GM10847 (cell line): ENCODE results near the gene TAGLN2.

Source experiments
- POLR2A ChIP-seq: IDR thresholded peaks from 2 replicates; pipeline ENCODE4 v1.6.1; 2011; ENCODE audit not compliant: insufficient read length; ENCODE audit errors: extremely low read depth

TAGLN2 gene

DNA sequence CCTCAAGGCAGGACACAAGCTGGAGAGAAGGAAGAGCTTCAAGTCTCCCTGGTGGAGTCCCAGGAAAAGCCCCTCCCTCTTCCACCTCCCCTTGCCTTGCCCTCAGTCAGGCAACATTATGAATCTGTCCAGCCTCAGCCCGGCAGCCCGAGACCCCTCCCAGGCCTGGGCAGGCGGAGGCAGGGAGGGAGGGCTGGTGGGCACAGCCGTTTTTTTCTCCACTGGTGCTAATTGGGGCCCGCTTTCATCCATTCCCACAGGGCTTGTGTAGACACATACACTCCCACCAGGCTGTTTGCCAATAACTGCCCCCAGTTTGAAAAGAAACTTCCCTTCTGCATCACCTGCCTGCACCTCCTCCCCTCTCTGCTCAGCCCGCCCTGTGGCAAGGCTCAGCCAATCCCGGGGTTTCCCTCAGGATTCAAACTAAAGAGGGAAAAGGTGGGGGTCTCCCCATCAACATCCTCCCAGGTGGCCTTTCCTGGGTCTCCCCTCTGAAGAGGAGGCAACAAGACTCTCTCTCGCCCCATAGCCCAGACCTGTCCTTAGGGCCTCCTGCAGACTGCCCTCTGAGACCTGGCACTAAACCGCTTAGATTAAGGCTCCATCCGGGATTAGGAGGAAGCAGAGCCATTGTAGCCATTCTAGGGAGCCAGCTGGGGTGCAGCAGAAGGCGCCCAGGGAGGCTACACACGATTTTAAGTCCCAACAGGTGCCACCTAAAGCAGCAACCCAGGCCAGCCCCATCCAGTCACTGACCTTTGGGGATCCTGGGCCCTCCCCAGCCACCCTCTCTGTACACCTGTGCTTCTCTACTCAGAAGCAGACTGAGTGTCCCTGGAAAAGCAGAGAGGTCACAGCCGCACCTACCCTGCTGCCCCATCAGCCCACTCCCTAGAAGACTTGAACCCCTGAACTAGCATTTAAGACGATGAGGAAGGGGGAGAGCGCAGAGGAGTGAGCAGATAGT, 16.6 kb upstream of the TAGLN2 start:
- TF ChIP-seq POLR2A, result no peak

DNA sequence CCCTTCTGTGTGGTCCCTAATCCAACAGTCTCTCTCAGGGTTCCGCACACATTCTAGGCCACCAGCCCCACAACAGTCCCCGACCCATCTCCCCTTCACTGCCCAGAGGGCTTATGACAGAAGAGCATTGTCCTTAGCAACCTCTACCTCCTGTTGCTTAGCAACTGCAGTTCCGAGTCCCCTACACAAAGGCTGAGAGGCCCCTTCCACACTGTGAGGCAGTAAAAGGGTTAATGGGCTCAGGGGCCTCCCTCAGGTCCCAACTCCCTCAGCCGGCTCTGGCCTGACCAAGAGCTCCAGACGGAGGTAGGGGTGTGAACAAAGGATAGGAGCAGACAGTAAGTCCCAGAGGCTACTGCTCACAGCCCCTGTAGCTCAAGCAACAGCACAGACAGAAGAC, 15.8 kb upstream of the TAGLN2 start:
- no peak for TF ChIP-seq POLR2A

GRCh38 chr1:159940006-159940620, 14.8 kb upstream of the TAGLN2 start:
- TF ChIP-seq POLR2A, result no peak

GRCh38 chr1:159939678-159940002, 14.3 kb upstream of the TAGLN2 start:
- no peak for TF ChIP-seq POLR2A

GRCh38 chr1:159938905-159939677, 13.8 kb upstream of the TAGLN2 start:
- no peak for TF ChIP-seq POLR2A

DNA sequence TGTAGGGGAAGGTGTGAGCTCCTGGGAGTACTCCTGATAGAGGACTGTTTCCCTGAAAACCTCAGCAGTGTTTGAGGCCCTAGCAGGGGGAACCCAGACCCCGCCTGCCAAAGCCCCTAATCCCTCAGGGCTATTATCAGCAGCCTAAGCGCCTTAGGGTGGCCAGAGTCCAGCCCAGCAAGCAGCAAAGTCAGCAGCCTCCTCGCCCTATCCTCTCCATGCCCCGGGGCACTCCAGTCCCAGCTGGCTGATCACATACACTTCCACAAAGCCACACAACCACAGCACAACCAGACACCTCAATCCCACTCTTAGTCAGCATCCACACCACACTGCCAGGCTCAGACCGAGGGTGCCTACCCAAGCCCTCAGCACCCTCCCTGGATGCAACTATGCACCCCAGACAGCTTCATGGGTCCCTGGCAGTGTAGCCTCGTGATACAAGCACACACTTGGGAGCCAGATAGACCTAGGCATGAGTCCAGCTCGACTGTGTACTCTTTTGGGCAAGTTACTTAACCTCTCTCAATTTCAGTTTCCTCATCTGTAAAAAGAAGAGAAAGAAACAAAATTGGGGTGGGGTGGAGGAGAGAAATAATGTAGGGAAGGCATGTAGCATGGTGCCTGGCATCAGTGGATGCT, 13.0 kb upstream of the TAGLN2 start:
- no peak for TF ChIP-seq POLR2A

DNA sequence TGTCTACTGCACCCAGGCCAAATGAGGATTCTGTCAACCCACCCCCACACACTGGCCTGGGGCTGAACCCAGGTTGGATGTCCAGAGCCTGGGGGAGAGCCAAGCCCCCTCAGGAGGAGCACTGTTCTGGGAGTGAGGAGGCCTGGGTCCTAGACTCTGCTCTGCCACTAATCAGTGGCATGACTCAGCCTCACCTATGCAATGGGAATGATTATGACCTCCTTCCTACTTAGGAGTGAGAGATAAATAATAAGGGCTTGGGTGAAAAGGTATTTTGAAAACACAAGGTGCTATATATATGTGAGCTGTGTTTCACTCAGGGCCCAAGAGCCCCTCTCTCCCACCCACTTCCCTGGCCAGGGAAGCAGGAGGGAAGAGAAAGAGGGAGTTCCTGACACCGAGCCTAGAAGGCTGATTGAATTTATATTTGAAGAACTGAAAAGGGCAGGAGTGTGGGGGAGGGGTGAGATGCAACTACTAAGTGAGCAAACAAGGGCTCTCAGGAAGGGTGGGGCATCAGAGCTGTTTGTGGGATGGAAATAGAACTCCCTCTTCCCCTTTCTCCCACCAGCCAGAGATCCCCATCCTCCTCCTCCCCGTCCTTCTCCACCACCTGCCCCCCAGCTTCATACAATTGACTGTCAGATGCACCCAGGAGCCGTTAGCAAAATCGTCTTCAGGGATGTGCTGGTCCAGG, 11.9 kb upstream of the TAGLN2 start:
- no peak for TF ChIP-seq POLR2A

- TF ChIP-seq POLR2A, result no peak
These were observed 11.1 kb upstream of the TAGLN2 start for GRCh38 chr1:159936273-159936904.

DNA sequence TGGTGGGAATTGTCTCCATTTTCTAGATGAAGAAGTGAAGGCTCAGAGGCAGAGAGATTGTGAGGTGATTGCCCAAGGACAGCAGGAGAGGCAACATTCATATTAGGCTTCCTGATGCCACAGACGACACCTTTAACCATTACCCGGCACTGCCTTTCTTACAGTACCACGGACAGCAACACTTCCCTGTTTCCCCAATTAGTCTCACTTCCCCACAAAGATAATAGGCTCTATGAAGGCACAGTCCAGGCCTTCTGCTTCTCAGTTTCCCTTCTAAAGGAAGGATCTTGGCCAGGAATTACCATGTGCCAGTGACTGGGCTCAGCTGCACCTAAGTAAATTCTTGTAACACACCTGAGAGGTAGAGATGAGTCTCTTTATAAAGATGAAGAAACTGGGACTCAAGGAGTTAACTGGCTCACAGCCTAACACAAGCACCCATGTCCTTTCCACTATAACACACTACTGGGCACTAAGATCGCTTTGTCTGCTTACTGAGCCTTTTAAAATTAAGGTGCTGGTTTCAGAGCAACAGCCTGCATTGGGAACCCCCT, 10.5 kb upstream of the TAGLN2 start:
- no peak for TF ChIP-seq POLR2A

DNA sequence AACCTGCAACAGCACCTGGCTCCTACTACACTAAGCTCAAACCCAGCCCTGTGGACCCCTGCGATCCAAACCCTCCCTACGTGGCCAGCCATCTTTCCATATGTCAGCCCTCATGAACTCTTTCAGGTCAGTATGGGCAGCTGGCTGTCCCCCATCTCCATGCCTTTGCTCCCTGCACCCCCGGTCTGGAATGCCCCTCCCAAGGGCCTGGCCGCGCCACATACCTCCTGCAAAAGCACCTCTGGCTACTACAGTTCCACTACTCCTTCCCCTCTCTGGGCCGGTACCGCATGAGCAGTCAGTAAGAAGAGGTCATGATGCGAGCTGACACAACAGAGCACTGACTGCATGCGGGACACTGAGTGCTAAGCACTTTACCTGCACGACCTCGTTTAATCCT, 10.0 kb upstream of the TAGLN2 start:
- no peak for TF ChIP-seq POLR2A

DNA sequence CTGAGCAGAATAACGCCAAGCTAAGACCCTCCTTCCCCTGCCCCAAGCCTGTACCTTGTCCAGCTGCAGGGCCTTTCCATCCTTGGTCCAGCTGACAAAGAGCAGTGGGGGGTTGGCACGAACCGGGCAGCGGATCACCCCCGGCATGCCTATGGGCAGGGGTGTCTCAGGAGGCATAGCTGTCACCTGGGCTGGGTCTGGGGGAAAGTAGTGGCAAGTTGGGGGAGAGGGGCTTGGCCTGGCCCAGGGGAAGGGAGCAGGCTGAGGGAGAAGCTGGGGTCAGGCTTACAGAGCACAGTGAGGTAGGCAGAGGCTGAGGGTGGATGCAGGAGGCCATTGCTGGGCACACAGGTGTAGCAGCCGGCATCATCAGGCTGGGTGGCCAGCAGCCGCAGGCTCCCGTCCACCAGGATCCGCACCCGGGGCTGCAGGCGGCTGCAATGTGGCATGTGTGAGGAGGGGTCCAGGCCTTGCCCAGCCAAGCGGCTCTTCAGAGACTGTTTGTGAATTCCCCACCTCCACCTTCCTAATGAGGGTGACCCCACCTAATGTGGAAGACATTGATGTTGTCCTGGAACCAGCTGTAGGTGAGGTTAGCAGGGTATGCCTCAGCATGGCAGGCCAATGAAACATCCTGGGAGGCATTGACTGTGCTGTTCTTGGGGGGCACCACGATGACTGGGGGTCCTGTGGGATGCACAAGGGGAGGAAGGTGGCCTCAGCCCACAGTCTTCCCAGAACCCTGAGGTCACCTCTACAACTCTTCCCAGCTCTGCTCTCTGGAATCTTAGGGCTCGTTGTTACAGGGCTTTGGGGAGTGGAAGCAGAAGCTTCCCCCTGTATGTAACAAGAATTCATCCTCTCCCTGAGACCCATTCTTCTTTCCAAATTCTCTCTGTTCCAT, 9.1 kb upstream of the TAGLN2 start:
- no peak for TF ChIP-seq POLR2A

DNA sequence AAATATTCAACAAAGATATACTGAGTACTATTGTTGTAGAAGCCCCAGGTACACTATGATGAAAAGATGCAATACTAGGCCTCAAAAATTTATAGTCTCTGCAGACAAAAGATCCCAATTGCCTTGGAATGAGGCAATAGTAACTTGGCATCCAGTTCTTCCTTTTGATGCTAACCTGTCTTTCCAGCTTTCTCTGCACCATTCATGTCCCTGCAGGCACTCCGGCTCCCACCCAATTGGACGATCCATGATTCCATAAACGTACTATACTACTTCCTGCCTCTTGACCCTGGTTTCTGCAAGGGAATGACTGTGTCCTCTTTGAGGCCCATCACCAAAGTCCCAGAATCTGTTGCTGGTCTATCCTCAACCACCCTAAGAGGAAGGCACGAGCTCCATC, 8.0 kb upstream of the TAGLN2 start:
- TF ChIP-seq POLR2A, result no peak

GRCh38 chr1:159932296-159933285, 7.3 kb upstream of the TAGLN2 start:
- no peak for TF ChIP-seq POLR2A
